Sigmoid colon (tissue), 4 donors: ENCODE results near the gene TDRD6.

Experiments
- POLR2A ChIP-seq, 2 donors: fragments of 450-650 bp; IDR thresholded peaks; one replicate each; pipeline ENCODE4 v1.6.1; 2016; ENCODE audit warnings: antibody characterized with exemption in 2 of 2, mild to moderate bottlenecking in 2 of 2, moderate library complexity in 2 of 2
- POLR2AphosphoS5 ChIP-seq, 4 donors: sonication (generic); formaldehyde crosslinking; IDR thresholded peaks; one replicate each; pipeline ENCODE4 v1.6.1; 2017; ENCODE audit warnings: antibody characterized with exemption in 4 of 4
- TF ChIP-seq, protein P1 (sequence below), 4 experiments: fragments of 450-650 bp in 3 of 4; fragments of 200-600 bp in 1 of 4; IDR thresholded peaks; one replicate each; pipeline ENCODE4 v1.5.1; 2016 to 2019; ENCODE audit warnings: antibody characterized with exemption in 4 of 4, mild to moderate bottlenecking in 3 of 4, moderate library complexity in 2 of 4

DNA sequence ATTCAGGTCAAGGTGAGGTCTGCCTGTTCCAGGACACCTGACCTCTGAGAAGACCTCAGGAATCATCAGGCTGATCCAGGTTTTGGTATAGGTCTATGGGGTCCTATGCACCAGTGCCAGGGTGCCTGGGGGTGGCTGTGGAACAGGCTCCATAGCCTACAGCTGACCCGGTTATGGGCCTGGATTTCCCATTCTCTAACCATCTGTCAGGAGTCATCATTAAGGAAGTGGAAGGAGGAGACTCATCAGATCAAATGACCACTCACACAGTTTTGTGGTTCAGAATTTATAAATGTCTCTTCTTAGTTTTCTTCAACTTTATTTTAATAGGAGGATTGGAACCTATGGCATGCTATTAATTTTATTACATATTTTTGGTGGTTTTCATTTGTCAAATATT is 32.7 kb downstream of the TDRD6 start:
- TF ChIP-seq POLR2A (IDR thresholded peaks at IDR 0.05) = no peak
- TF ChIP-seq, protein P1, sequence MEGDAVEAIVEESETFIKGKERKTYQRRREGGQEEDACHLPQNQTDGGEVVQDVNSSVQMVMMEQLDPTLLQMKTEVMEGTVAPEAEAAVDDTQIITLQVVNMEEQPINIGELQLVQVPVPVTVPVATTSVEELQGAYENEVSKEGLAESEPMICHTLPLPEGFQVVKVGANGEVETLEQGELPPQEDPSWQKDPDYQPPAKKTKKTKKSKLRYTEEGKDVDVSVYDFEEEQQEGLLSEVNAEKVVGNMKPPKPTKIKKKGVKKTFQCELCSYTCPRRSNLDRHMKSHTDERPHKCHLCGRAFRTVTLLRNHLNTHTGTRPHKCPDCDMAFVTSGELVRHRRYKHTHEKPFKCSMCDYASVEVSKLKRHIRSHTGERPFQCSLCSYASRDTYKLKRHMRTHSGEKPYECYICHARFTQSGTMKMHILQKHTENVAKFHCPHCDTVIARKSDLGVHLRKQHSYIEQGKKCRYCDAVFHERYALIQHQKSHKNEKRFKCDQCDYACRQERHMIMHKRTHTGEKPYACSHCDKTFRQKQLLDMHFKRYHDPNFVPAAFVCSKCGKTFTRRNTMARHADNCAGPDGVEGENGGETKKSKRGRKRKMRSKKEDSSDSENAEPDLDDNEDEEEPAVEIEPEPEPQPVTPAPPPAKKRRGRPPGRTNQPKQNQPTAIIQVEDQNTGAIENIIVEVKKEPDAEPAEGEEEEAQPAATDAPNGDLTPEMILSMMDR (IDR thresholded peaks at IDR 0.05) = no peak
- no peak for TF ChIP-seq POLR2AphosphoS5 (IDR thresholded peaks at IDR 0.05)
